ENCODE measurements around the gene PAPLN. TPM values are rescaled to one million over a fixed set of nuclear protein-coding genes. Genes with fewer than 3 reads are reported as not detected.

PAPLN gene
- total and polyA plus RNA-seq, 2 of the 13 experiments (the other 11 are each of a cell fraction or from before 2014, with no cell fraction given) = not detected

DNA sequence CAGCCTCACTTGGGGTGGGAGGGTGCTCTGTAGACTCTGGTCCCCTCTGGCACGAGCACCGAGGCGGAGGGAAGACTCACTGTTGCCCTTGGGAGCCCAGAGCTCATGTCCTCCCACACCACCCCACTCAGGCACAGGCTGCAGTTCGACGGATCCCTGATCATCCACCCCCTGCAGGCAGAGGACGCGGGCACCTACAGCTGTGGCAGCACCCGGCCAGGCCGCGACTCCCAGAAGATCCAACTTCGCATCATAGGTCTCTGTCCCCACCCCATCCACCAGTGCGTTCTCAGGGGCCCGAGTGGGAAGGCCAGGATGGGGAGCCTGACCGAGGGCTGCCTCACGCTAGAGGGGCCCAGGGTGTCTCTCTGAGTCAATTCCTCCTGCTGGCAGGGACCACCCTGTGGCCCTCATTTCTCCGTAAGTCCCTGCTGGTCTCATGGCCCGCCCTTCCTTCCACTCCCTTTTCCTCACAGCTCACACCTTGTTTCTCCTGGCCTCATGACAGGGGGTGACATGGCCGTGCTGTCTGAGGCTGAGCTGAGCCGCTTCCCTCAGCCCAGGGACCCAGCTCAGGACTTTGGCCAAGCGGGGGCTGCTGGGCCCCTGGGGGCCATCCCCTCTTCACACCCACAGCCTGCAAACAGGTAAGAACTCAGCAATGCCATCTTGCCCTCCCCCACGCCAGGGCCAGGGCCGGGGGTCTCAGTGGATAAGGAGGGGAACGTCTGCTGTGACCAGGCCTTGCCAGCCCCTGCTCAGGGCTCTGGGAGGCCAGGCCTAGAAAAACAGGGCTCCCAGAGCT is 27.0 kb downstream of the PAPLN start (continued):
- TF ChIP-seq, protein P1, sequence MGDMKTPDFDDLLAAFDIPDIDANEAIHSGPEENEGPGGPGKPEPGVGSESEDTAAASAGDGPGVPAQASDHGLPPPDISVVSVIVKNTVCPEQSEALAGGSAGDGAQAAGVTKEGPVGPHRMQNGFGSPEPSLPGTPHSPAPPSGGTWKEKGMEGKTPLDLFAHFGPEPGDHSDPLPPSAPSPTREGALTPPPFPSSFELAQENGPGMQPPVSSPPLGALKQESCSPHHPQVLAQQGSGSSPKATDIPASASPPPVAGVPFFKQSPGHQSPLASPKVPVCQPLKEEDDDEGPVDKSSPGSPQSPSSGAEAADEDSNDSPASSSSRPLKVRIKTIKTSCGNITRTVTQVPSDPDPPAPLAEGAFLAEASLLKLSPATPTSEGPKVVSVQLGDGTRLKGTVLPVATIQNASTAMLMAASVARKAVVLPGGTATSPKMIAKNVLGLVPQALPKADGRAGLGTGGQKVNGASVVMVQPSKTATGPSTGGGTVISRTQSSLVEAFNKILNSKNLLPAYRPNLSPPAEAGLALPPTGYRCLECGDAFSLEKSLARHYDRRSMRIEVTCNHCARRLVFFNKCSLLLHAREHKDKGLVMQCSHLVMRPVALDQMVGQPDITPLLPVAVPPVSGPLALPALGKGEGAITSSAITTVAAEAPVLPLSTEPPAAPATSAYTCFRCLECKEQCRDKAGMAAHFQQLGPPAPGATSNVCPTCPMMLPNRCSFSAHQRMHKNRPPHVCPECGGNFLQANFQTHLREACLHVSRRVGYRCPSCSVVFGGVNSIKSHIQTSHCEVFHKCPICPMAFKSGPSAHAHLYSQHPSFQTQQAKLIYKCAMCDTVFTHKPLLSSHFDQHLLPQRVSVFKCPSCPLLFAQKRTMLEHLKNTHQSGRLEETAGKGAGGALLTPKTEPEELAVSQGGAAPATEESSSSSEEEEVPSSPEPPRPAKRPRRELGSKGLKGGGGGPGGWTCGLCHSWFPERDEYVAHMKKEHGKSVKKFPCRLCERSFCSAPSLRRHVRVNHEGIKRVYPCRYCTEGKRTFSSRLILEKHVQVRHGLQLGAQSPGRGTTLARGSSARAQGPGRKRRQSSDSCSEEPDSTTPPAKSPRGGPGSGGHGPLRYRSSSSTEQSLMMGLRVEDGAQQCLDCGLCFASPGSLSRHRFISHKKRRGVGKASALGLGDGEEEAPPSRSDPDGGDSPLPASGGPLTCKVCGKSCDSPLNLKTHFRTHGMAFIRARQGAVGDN (CRISPR knock-in tag; IDR thresholded peaks at IDR 0.05) = peak; percentile 69

DNA sequence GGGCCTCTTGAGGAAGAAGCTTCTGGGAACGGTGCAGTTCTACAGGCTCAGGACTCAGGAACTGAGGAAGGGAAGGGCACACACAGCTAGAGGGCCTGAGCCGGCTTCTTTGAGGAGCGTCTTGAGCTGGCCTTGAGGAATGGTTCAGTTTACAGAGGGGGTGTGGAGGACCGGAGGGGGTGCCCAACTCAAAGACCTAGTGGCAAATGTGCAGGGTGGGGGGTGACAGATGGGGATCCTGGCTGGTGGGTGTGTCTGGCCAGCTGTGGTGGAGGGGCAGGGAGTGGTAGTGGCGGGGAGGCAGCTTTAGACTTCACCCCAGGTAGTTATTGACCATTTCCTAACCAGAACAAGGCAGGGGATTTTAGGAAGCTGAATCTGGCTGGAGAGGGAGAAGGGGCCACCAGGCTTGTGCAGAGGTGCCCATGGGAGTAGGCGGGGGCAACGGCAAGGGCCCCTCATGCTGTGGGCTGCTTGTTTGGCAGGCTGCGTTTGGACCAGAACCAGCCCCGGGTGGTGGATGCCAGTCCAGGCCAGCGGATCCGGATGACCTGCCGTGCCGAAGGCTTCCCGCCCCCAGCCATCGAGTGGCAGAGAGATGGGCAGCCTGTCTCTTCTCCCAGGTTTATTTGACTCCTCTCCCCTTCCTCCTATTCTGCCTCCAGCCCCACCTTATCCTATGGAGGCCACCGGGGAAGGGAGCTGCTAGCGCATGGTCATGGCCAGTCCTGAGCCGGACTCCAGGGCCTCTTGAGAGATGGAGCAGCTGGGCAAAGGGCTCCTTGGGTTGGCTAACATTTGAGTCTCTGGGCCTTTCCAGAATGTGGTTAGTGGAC is 27.8 kb downstream of the PAPLN start:
- H3K36me3 ChIP-seq (replicated peaks in 1 of 2; ENCODE audit: control insufficient read depth in 1 of 2, insufficient read depth in 2 of 2, low read length in 2 of 2) = no peaks in the 10 kb centered on the region
- intact Hi-C loops (cut with micrococcal nuclease; ENCODE audit: unreplicated experiment) (no loop called here), in situ Hi-C loops (cut with HindIII; ENCODE audit: extremely low pct_ligation_motif_present, low pct_unique_long_range_greater_than_20kb) (loop anchor here (5.0 kb wide), 1 partner anchor 33 kb away; no protein-coding TSS in a partner anchor)
- no peaks in the 10 kb centered on the region for H3K79me2 ChIP-seq (ENCODE audit: insufficient read depth, low read length)
- H3K9ac ChIP-seq (ENCODE audit: insufficient read depth, low read depth, low read length) = no peak overlapping the region
- WGBS (ENCODE audit: low lambda C conversion rate) = 61% methylated on average over 17 of the region's 18 CpGs
- ChIA-PET CTCF (ENCODE audit: low intra/inter-chr PET ratio, low total read pairs) (no interaction called here), POLR2A (interaction anchor here (1.5 kb wide), 1 partner anchor 194 kb away, joined by 4 read pairs; the partner anchor contains the start of gene NUMB)
- no TSS peak for BruUV-seq (replicated peaks)
- no peaks in the 10 kb centered on the region for H3K9me3 ChIP-seq (ENCODE audit: low read length)
- peak overlapping the region; percentile 64 for H3K4me2 ChIP-seq (ENCODE audit: low read depth, low read length)
- peaks cover 2 to 30% of the 10 kb centered on the region in 2 experiments; a peak in 3 of 5 replicates for H3K27me3 ChIP-seq (ENCODE audit: control insufficient read depth in 1 of 2, insufficient read depth in 2 of 2, low read length in 2 of 2)
- peak overlapping the region in 1 of 3 experiments; percentile 46; a peak in 1 of 6 replicates for H3K4me3 ChIP-seq (replicated peaks in 1 of 3; ENCODE audit: insufficient read depth in 1 of 3, low read depth in 2 of 3, low read length in 3 of 3)
- TF ChIP-seq, protein P1 (CRISPR knock-in tag; IDR thresholded peaks at IDR 0.05) = peak; percentile 8; the same call in 1 of the 2 replicates
- no peak for TF ChIP-seq SP1 (IDR thresholded peaks at IDR 0.05)
- no peak for TF ChIP-seq SP1 (CRISPR knock-in tag; IDR thresholded peaks at IDR 0.05)
- no peaks in the 10 kb centered on the region for H4K20me1 ChIP-seq (ENCODE audit: insufficient read depth, low read length)
- H3K27ac ChIP-seq (ENCODE audit: extremely low read length, insufficient read depth, low read length) = no peak overlapping the region
- H3K4me1 ChIP-seq (ENCODE audit: insufficient read depth, low read length) = peaks cover 44% of the 10 kb centered on the region
- no peak for DNase-seq (ENCODE audit: low spot score)
- no peak for FAIRE-seq
- no peak overlapping the region for H2AFZ ChIP-seq (ENCODE audit: low read length)
- ATAC-seq = no peak
